HG02759 (cell line): Measurements from ENCODE around the gene APCDD1.
"Not testable (repeated sequence)": the region's sequence is repeated elsewhere in the genome, so short reads cannot be mapped to it uniquely, and the experiment has no call there.

ENCODE experiments used
- ATAC-seq: cut with Tn5 transposase; IDR thresholded peaks from one replicate; pipeline ENCODE4 v1.9.1; 2021; ENCODE audit warnings: mild to moderate bottlenecking, moderate library complexity; ENCODE audit not compliant: unreplicated experiment

APCDD1 gene

GRCh38 chr18:10524507-10525370 lies 70.3 kb downstream of the APCDD1 start:
- no peak for ATAC-seq

- no peak for ATAC-seq
Observed at GRCh38 chr18:10525371-10525691, 70.9 kb downstream of the APCDD1 start.

GRCh38 chr18:10525697-10526560 lies 71.5 kb downstream of the APCDD1 start, which contains the start of gene NAPG:
NAPG (plus strand) TSS chr18:10526027; CDS start chr18:10526103, 76 bp downstream.
- ATAC-seq: peak; percentile 85

DNA sequence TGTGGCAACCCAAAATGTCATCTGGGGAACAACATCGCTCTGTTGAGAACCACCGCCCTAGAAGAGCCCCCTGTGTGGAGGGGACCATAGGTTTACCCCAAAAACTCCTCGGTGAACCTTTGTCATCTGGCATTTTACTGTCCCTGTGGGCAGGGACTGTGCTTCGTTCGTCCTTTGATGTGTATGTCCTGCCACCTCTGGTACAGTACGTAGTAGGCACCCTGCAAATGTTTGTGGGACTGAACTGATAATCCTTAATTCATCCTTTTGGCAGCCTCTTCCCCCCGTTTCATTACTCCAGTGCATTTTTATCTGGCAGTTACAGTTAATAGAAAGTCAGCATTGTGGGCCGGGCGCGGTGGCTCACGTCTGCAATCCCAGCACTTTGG lies 72.1 kb downstream of the APCDD1 start:
- no peak for ATAC-seq

- no peak for ATAC-seq
Observed at GRCh38 chr18:10528439-10528838, 74.0 kb downstream of the APCDD1 start.

DNA sequence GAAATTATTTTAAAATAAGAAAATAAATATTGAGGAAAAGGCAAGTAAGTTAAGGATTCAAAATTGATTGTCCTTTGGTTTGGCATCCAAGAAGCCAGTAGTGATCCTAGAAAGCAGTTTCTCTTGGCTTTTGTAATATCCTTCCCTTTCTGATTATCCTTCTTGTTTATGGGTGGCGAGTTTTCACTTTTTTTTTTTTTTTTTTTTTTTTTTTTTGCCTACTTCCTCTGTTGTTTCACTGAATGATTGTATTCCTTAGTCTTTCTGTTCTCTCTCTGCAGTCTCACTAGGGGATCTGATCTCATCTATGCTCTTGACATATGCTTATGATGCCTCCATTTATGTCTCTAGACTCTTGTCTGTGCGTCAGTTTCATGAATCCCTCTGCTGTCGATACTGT lies 75.6 kb downstream of the APCDD1 start:
- no peak for ATAC-seq

- no peak for ATAC-seq
Observed at GRCh38 chr18:10530852-10531251, 76.4 kb downstream of the APCDD1 start.

- no peak for ATAC-seq
Observed at GRCh38 chr18:10533111-10533510, 78.7 kb downstream of the APCDD1 start.

GRCh38 chr18:10536280-10536679 lies 81.8 kb downstream of the APCDD1 start:
- no peak for ATAC-seq

DNA sequence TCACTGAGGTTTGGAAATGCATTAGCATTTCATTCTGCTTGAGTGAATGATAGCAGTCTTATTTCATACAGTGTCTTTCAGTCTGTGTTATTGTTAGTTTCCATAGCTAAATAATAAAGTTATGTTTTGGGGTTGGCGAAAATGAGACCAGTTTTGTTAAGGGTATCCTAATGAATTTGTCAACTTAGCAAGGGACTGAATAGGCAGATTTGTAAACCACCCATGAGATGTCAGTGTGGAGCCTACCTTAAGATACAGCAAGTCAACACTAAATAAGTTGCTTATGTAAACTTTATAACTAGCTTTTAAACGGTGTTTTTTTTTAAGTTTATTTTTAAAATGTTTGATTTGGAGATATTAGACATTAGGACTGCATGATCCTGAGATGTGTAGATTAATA lies 83.3 kb downstream of the APCDD1 start:
- ATAC-seq: no peak

- ATAC-seq: not testable (repeated sequence)
Observed at GRCh38 chr18:10539124-10539523, 84.7 kb downstream of the APCDD1 start.
